Caco-2 (cell line): ENCODE data around the gene CDKAL1. TPM values are rescaled to one million over a fixed set of nuclear protein-coding genes. Genes with fewer than 3 reads are reported as not detected.

Source experiments
- BruUV-seq: library from RNA; stranded (reverse); fragments of 400-500 nt; replicated peaks from 2 replicates; lab custom pipeline; 2021; lab: Mats Ljungman, UMichigan
- CTCF ChIA-PET: fragments of 300-600 bp; sonication (Branson Sonifier 250); formaldehyde crosslinking; loops from one replicate; lab custom pipeline; 2022; ENCODE audit warnings: antibody characterized with exemption; lab: Charles Lee
- POLR2A ChIA-PET: fragments of 300-600 bp; sonication (Branson Sonifier 250); formaldehyde crosslinking; loops from one replicate; lab custom pipeline; 2022; ENCODE audit warnings: antibody characterized with exemption; lab: Charles Lee
- DNase-seq, 2 experiments: peaks; one replicate each; pipeline versions ENCODE4 v3.0.0 to v3.0.0-alpha.2; 2020 to 2022
- H3K27me3 ChIP-seq: replicated peaks from 2 replicates; pipeline ENCODE4 v1.6.0; 2011; ENCODE audit warnings: low read length; ENCODE audit not compliant: control insufficient read depth, insufficient read depth
- H3K36me3 ChIP-seq: 2 replicates; pipeline ENCODE4 v1.5.1; 2011; ENCODE audit warnings: low read length; ENCODE audit not compliant: control insufficient read depth, insufficient read depth
- H3K4me1 ChIP-seq: fragments of 250-450 bp; sonication (Bioruptor Pico); 2 replicates; pipeline ENCODE4 v1.5.1; 2020; ENCODE audit warnings: mild to moderate bottlenecking
- H3K4me3 ChIP-seq: 2 replicates; pipeline ENCODE4 v1.5.1; 2011; ENCODE audit warnings: low read depth, mild to moderate bottlenecking, control low read depth, low read length
- H3K9me3 ChIP-seq: fragments of 250-450 bp; sonication (Bioruptor Pico); 2 replicates; pipeline ENCODE4 v1.5.1; 2020; ENCODE audit warnings: mild to moderate bottlenecking, moderate library complexity
- H3K27ac Mint-ChIP-seq: one replicate; pipeline ENCODE4 v1.8.0; 2022; ENCODE audit warnings: mixed read lengths; ENCODE audit not compliant: unreplicated experiment
- H3K27me3 Mint-ChIP-seq: one replicate; pipeline ENCODE4 v1.8.0; 2022; ENCODE audit warnings: mixed read lengths; ENCODE audit not compliant: insufficient read depth, unreplicated experiment
- H3K36me3 Mint-ChIP-seq: one replicate; pipeline ENCODE4 v1.8.0; 2022; ENCODE audit warnings: mild to moderate bottlenecking, mixed read lengths; ENCODE audit not compliant: insufficient read depth, unreplicated experiment
- H3K4me1 Mint-ChIP-seq: one replicate; pipeline ENCODE4 v1.8.0; 2022; ENCODE audit warnings: low read depth, mixed read lengths; ENCODE audit not compliant: unreplicated experiment
- H3K4me3 Mint-ChIP-seq: one replicate; pipeline ENCODE4 v1.8.0; 2022; ENCODE audit warnings: mild to moderate bottlenecking, moderate library complexity, mixed read lengths; ENCODE audit not compliant: unreplicated experiment
- H3K9me3 Mint-ChIP-seq: one replicate; pipeline ENCODE4 v1.8.0; 2022; ENCODE audit warnings: mixed read lengths; ENCODE audit not compliant: unreplicated experiment
- CTCF ChIP-seq, 2 experiments: fragments of 200-600 bp in 1 of 2; IDR thresholded peaks; 1 replicate in 1 of 2; 2 replicates in 1 of 2; pipeline versions ENCODE4 v1.5.1 to v1.8.0; 2011 to 2022; ENCODE audit warnings: antibody characterized with exemption in 1 of 2, control low read depth in 1 of 2, inconsistent platforms in 1 of 2, low read depth in 1 of 2, low read length in 1 of 2, mild to moderate bottlenecking in 1 of 2, moderate library complexity in 1 of 2; ENCODE audit not compliant: insufficient read depth in 1 of 2, severe bottlenecking in 1 of 2, unreplicated experiment in 1 of 2
- intact Hi-C: fragments of 100-400 bp; cut with micrococcal nuclease; formaldehyde crosslinking; loops from one replicate; pipeline ENCODE4 v1.10.0; 2022; ENCODE audit not compliant: unreplicated experiment
- total RNA-seq: library from RNA; stranded (reverse); gene quantifications from 2 replicates; pipeline ENCODE4 v1.2.3, GENCODE V29; 2022

CDKAL1 gene
- total RNA-seq, 1 experiment from 2014 or later: 18.7 TPM

DNA sequence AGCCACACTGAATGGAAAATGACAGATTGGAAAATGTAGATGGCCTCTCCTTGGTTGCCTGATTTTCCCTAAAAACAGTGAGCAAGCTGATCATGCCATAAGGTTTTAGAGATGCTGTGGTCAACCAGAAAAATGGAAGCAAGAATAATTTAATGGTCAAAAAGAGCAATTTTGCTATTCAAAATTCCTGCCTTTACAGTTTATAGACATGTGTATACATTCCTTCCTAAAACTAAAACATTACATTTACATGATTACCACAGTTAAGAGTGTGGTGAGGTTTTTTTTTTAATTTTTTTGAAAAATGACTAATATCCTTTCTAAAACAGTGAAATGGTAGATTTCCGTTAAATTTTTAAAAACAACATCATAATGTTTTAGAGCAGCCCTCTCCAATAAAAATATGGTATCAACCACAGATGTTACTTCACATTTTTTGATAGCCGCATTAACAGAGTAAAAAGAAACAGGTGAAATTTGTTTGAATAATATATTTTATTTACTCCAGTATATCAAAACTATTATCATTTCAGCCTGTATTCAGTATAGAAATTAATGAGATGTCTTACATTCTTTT, 652.3 kb downstream of the CDKAL1 start:
- H3K36me3 Mint-ChIP-seq: no peaks in the 10 kb centered on the region
- H3K9me3 ChIP-seq: no peaks in the 10 kb centered on the region
- BruUV-seq: no TSS peak
- TF ChIP-seq CTCF (IDR thresholded peaks at IDR 0.05; ENCODE audit: insufficient read depth in 1 of 2, low read depth in 1 of 2, low read length in 1 of 2, severe bottlenecking in 1 of 2, unreplicated experiment in 1 of 2): no peak
- no peak overlapping the region for H3K4me3 ChIP-seq
- ChIA-PET POLR2A (no interaction called here), CTCF (no interaction called here)
- DNase-seq: no peak
- no peaks in the 10 kb centered on the region for H3K27me3 ChIP-seq
- intact Hi-C loops: no loop called here
- no peaks in the 10 kb centered on the region for H3K9me3 Mint-ChIP-seq
- no peaks in the 10 kb centered on the region for H3K36me3 ChIP-seq
- no peaks in the 10 kb centered on the region for H3K4me1 Mint-ChIP-seq
- H3K27ac Mint-ChIP-seq: no peak overlapping the region
- no peaks in the 10 kb centered on the region for H3K27me3 Mint-ChIP-seq
- H3K4me3 Mint-ChIP-seq: no peak overlapping the region
- no peaks in the 10 kb centered on the region for H3K4me1 ChIP-seq

GRCh38 chr6:21187485-21187884, 653.2 kb downstream of the CDKAL1 start:
- Mint-ChIP-seq H3K27me3 (no peaks in the 10 kb centered on the region), H3K4me1 (no peaks in the 10 kb centered on the region), H3K9me3 (no peaks in the 10 kb centered on the region), H3K36me3 (no peaks in the 10 kb centered on the region), H3K4me3 (no peak overlapping the region), H3K27ac (no peak overlapping the region)
- no TSS peak for BruUV-seq
- Histone ChIP-seq H3K36me3 (no peaks in the 10 kb centered on the region), H3K9me3 (no peaks in the 10 kb centered on the region), H3K4me3 (no peak overlapping the region), H3K4me1 (no peaks in the 10 kb centered on the region), H3K27me3 (no peaks in the 10 kb centered on the region)
- POLR2A ChIA-PET: no interaction called here
- intact Hi-C loops: no loop called here
- no peak for DNase-seq
- CTCF ChIA-PET: no interaction called here
- no peak for TF ChIP-seq CTCF (IDR thresholded peaks at IDR 0.05; ENCODE audit: insufficient read depth in 1 of 2, low read depth in 1 of 2, low read length in 1 of 2, severe bottlenecking in 1 of 2, unreplicated experiment in 1 of 2)

DNA sequence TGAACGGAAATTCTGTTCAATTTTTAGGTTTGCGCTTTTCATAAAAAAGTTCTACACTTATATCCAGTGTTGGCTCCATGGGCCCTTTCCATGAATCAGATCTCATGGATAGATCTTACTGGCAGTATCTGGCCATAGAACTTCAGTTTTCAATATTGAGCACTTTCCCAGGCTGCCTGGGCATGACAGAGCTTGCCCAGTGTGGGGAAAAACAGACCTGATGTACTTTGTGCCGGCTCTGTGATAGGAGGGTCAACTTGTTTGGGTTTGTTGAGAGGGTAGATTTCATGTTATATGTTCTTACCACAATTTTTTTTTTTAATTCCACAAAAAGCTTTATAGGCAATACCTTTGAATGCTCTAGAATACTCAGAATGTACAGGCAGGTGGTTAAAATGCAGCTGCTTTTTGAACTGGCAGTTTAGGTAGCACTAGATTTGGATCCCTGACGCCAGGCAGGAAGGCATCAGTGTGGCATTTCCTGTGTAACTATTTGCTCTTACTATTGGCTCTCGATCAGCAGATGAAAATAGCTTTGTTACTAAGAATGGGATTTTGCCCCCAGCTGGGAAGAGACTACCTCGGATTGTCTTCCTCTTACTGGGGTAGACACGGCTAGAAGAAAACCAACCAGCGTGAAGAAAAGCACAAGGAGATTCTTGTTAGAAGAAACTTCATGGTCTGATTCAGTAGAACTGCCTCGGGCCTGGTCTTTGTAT, 654.4 kb downstream of the CDKAL1 start:
- Mint-ChIP-seq H3K36me3 (no peaks in the 10 kb centered on the region), H3K27ac (no peak overlapping the region), H3K27me3 (no peaks in the 10 kb centered on the region), H3K4me3 (no peak overlapping the region), H3K9me3 (peaks cover 8% of the 10 kb centered on the region), H3K4me1 (no peaks in the 10 kb centered on the region)
- no peak for TF ChIP-seq CTCF (IDR thresholded peaks at IDR 0.05; ENCODE audit: insufficient read depth in 1 of 2, low read depth in 1 of 2, low read length in 1 of 2, severe bottlenecking in 1 of 2, unreplicated experiment in 1 of 2)
- intact Hi-C loops: no loop called here
- Histone ChIP-seq H3K4me3 (no peak overlapping the region), H3K4me1 (no peaks in the 10 kb centered on the region), H3K36me3 (no peaks in the 10 kb centered on the region), H3K27me3 (no peaks in the 10 kb centered on the region), H3K9me3 (no peaks in the 10 kb centered on the region)
- ChIA-PET POLR2A (no interaction called here), CTCF (no interaction called here)
- no TSS peak for BruUV-seq
- no peak for DNase-seq
